Central memory CD8-positive, alpha-beta T cell (primary cell): ENCODE data around the gene LMBRD2.

Source experiments
- ATAC-seq: fragments of 150-1000 bp; cut with Tn5 transposase; replicated peaks from 2 replicates; pipeline ENCODE4 v1.10.0; 2022; ENCODE audit warnings: mild to moderate bottlenecking, moderate FRiP score, moderate number of reproducible peaks; ENCODE audit not compliant: poor library complexity, severe bottlenecking; ENCODE audit errors: extremely low read depth
- DNase-seq, 2 donors: peaks; one replicate each; pipeline ENCODE4 v3.0.0; 2021; ENCODE audit warnings: low spot score in 2 of 2
- H3K27ac Mint-ChIP-seq: one replicate; pipeline ENCODE4 v1.8.0; 2022; ENCODE audit warnings: low read depth, mild to moderate bottlenecking, moderate library complexity, mixed read lengths
- H3K27me3 Mint-ChIP-seq: one replicate; pipeline ENCODE4 v1.8.0; 2022; ENCODE audit warnings: mixed read lengths
- H3K36me3 Mint-ChIP-seq: one replicate; pipeline ENCODE4 v1.8.0; 2022; ENCODE audit warnings: mild to moderate bottlenecking, moderate library complexity, mixed read lengths; ENCODE audit not compliant: insufficient read depth
- H3K4me1 Mint-ChIP-seq: one replicate; pipeline ENCODE4 v1.8.0; 2022; ENCODE audit warnings: mixed read lengths
- H3K4me3 Mint-ChIP-seq: one replicate; pipeline ENCODE4 v1.8.0; 2022; ENCODE audit warnings: mild to moderate bottlenecking, moderate library complexity, mixed read lengths
- H3K9me3 Mint-ChIP-seq: one replicate; pipeline ENCODE4 v1.8.0; 2022; ENCODE audit warnings: mixed read lengths

LMBRD2 gene

GRCh38 chr5:36049949-36050348 lies 101.7 kb downstream of the LMBRD2 start:
- H3K9me3 Mint-ChIP-seq = no peaks in the 10 kb centered on the region
- H3K36me3 Mint-ChIP-seq = no peaks in the 10 kb centered on the region
- H3K27me3 Mint-ChIP-seq = no peaks in the 10 kb centered on the region
- H3K27ac Mint-ChIP-seq = no peak overlapping the region
- no peaks in the 10 kb centered on the region for H3K4me1 Mint-ChIP-seq
- no peak for DNase-seq
- no peak for ATAC-seq
- H3K4me3 Mint-ChIP-seq = no peak overlapping the region
